Rectal smooth muscle tissue (tissue), 1 donor: Measurements from ENCODE around the gene C3.
A peak's percentile ranks its signal among the peaks of the same experiment; 100 is the strongest.

Source experiments
- H3K27ac ChIP-seq: one replicate; pipeline ENCODE4 v1.7.0; 2013; ENCODE audit warnings: low read depth, low read length, inconsistent platforms
- H3K27me3 ChIP-seq: one replicate; pipeline ENCODE4 v1.7.0; 2013; ENCODE audit warnings: low read length; ENCODE audit not compliant: control insufficient read depth, insufficient read depth
- H3K36me3 ChIP-seq: one replicate; pipeline ENCODE4 v1.7.0; 2013; ENCODE audit warnings: low read length; ENCODE audit not compliant: control insufficient read depth, insufficient read depth
- H3K4me1 ChIP-seq: one replicate; pipeline ENCODE4 v1.7.0; 2013; ENCODE audit warnings: low read length; ENCODE audit not compliant: control insufficient read depth, insufficient read depth
- H3K4me3 ChIP-seq: one replicate; pipeline ENCODE4 v1.7.0; 2013; ENCODE audit warnings: low read length
- H3K9ac ChIP-seq: one replicate; pipeline ENCODE4 v1.7.0; 2013; ENCODE audit warnings: low read length

The C3 gene

DNA sequence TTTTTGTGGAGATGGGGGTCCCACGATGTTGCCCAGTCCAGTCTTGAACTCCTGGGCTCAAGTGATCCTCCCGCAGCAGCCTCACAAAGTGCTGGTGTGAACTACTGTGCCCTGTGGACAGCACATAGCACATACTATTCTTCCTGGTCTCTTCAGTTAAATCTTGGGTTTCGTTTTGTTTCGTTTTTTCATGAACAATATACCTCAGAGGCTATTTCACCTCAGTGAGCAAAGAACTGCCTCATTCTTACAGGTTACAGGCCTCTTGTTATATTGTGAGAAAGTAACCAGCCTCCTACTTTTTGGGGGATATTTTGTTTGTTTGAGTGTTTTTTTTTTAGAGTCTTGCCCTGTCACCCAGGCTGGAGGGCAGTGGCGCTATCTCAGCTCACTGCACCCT is 1.3 kb upstream of the C3 start:
- H3K9ac ChIP-seq = no peak overlapping the region
- no peak overlapping the region for H3K27ac ChIP-seq
- H3K36me3 ChIP-seq = no peaks in the 10 kb centered on the region
- H3K27me3 ChIP-seq = no peaks in the 10 kb centered on the region
- no peak overlapping the region for H3K4me3 ChIP-seq
- no peaks in the 10 kb centered on the region for H3K4me1 ChIP-seq

DNA sequence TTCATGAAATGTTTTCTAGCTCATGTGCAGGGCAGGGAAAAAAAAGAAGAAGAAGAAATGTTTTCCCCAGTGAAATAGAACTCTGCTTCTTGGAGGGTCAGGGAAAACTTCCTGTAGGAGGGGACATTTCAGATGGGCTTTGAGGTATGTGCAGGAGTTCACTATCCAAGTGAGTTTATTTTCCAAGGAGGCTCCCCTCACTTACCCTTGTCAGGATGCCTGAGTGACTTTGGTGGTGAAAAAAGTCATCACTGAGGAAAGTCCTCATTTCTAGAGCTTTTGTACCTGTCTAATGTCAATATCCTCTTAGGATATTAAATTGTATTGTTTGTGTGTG is 656 bp upstream of the C3 start:
- no peaks in the 10 kb centered on the region for H3K4me1 ChIP-seq
- H3K27me3 ChIP-seq = no peaks in the 10 kb centered on the region
- H3K4me3 ChIP-seq = no peak overlapping the region
- no peaks in the 10 kb centered on the region for H3K36me3 ChIP-seq
- peak overlapping the region; percentile 42 for H3K27ac ChIP-seq
- H3K9ac ChIP-seq = no peak overlapping the region

DNA sequence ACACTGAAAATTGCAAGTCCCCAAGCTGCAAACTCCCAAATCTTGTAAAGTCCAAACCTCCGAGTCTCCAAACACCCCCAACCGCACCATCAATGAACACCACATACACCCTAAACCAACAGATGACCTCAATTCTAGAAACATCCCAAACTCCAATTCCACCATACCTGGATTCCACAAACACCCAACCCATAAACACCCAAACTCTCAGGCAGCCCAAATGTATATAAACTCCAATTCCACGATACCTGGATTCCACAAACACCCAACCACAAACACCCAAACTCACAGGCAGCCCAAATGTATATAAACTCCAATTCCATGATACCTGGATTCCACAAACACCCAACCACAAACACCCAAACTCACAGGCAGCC is 470 bp downstream of the C3 start:
- Histone ChIP-seq H3K27ac (no peak overlapping the region), H3K4me1 (no peaks in the 10 kb centered on the region), H3K36me3 (no peaks in the 10 kb centered on the region), H3K9ac (no peak overlapping the region), H3K27me3 (no peaks in the 10 kb centered on the region), H3K4me3 (peak overlapping the region; percentile 37)

DNA sequence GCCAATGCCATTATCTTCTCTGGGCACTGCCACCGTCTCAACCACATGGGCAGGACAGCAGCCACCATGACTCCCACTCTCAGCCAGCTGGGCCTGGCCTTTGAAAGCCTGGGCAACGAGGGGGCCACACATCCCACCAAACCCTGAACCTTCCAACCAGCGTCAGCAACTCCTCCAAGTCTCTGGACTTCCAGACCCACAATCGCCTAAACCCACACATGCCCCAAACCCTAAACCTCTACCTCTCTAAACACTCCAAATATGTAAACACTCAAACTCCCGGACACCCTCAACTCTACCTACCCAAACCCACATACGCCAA is 949 bp downstream of the C3 start:
- H3K27me3 ChIP-seq = no peaks in the 10 kb centered on the region
- H3K36me3 ChIP-seq = no peaks in the 10 kb centered on the region
- H3K27ac ChIP-seq = no peak overlapping the region
- no peak overlapping the region for H3K9ac ChIP-seq
- H3K4me1 ChIP-seq = no peaks in the 10 kb centered on the region
- H3K4me3 ChIP-seq = peak overlapping the region; percentile 37

DNA sequence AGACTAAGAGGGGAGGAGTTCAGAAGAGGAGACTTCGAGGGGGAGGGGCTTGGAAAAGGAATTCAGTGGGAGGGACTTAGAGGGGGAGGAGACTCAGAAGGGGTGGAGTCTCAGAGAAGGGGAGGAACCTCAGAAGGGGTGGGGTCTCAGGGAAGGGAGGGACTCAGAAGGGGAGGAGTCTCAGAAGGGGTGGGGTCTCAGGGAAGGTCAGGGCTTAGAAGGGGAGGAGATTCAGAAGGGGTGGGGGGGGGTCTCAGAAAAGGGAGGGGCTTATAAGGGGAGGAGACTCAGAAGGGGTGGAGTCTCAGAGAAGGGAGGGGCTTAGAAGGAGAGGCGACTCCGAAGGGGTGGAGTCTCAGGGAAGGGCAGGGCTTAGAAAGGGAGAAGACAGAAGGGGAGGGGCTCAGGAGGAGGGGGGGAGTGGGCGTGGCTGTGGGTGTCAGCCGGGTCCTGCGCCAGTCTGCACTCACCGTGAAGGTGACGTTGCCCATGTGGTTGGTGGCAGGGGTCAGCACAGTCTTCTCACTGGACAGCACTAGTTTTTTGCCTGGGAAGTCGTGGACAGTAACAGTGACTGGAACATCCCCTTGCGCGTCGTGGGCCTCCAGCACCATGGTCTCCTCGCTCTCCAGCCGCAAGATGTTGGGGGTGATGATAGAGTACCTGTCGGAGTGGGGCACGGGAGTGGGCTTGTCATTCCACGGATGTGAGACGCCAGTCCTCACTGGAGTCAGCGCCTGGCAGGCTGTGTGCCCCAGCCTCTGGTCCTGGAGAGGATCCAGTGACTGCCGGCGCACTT is 1.5 kb downstream of the C3 start:
- Histone ChIP-seq H3K4me3 (peak overlapping the region; percentile 37), H3K27ac (no peak overlapping the region), H3K4me1 (no peaks in the 10 kb centered on the region), H3K36me3 (no peaks in the 10 kb centered on the region), H3K9ac (no peak overlapping the region), H3K27me3 (no peaks in the 10 kb centered on the region)

DNA sequence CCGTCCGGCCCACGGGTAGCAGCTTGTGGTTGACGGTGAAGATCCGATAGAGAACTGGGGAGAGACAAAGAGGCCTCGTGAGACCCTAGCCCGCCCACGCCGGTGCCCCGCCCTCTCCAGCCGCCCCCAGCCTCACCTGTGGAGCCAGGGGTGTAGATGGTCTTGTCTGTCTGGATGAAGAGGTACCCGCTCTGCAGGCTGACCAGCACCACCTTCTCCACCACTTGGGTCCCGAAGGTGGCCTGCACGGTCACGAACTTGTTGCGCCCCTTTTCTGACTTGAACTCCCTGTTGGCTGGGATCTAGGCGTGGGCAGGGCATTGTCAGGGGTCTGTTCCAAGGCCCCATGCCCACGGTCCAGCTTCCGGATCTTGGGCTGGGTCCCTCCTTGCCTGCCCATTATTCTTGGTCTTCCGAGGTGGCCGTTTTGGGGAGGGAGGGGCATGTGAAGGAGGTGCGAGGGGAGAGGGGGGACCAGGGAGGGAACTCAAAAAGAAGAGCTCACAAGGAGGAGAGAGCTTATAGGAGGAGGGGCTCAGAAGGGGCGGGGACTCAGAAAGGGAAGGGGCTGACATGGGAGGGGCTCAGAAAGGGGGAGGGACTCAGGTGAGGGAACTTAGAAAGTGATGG is 2.2 kb downstream of the C3 start:
- no peaks in the 10 kb centered on the region for H3K36me3 ChIP-seq
- no peaks in the 10 kb centered on the region for H3K4me1 ChIP-seq
- no peak overlapping the region for H3K4me3 ChIP-seq
- H3K27ac ChIP-seq = no peak overlapping the region
- no peak overlapping the region for H3K9ac ChIP-seq
- no peaks in the 10 kb centered on the region for H3K27me3 ChIP-seq

DNA sequence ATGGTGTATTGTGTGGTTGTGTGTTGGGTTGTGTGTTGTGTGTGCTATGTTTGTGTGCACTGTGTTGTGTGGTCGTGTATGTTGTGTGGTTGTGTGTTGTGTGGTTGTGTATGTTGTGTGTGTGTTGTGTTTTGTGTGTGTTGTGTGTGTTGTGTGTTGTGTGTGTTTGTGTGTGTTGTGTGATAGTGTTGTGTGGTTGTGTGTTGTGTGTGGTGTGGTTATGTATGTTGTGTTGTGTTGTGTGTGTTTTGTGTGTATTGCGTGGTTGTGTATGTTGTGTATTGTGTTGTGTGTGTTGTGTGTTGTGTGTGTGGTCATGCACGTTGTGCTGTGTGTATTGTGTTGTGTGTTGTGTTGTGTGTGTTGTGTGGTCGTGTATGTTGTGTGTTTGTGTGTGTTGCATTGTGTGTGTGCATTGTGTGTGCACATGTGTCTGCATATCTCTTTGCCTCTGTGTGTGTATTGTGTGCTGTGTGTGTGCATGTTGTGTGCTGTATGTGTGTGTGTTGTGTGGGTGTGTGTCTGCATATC is 2.9 kb downstream of the C3 start:
- no peaks in the 10 kb centered on the region for H3K4me1 ChIP-seq
- no peak overlapping the region for H3K9ac ChIP-seq
- H3K27me3 ChIP-seq = no peaks in the 10 kb centered on the region
- H3K4me3 ChIP-seq = no peak overlapping the region
- no peak overlapping the region for H3K27ac ChIP-seq
- no peaks in the 10 kb centered on the region for H3K36me3 ChIP-seq

DNA sequence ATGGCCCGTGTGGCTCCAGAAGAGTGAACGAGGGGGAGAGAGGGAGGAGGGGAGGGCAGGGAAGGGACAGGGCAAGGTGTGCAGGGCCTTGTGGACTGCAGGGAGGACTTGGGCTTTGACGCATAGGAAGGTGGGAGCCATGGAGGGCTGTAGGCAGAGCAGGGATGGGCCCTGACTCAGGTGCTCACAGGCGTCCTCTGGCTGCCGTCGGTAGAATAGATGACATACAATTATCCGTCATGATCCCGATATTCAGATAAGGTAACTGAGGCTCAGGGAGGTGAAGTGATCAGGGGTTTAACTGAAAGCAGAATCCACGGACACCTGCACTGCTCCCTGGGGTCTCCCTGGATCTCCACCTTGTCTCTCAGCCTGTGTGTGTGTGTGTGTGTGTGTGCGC is 3.4 kb downstream of the C3 start:
- Histone ChIP-seq H3K4me3 (no peak overlapping the region), H3K36me3 (no peaks in the 10 kb centered on the region), H3K4me1 (no peaks in the 10 kb centered on the region), H3K9ac (no peak overlapping the region), H3K27ac (no peak overlapping the region), H3K27me3 (no peaks in the 10 kb centered on the region)

DNA sequence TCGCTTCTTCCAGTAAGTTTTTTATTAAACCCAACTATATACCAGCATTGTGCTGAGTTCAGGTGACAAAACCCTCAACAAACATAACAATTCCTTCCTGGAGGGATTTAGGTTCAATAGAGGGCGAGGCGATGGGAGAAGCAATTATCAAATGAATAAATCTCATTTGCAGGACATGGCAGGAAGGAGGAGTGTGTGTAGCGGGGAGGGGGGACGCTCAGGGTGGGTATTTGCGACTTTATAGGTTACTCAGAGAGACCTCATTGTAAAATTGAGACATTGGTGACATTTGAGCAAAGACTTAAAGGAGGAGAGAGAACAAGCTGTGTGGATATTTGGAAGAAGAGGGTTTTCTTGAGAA is 3.9 kb downstream of the C3 start:
- no peak overlapping the region for H3K9ac ChIP-seq
- no peak overlapping the region for H3K27ac ChIP-seq
- H3K27me3 ChIP-seq = no peaks in the 10 kb centered on the region
- H3K4me1 ChIP-seq = no peaks in the 10 kb centered on the region
- no peaks in the 10 kb centered on the region for H3K36me3 ChIP-seq
- H3K4me3 ChIP-seq = no peak overlapping the region

DNA sequence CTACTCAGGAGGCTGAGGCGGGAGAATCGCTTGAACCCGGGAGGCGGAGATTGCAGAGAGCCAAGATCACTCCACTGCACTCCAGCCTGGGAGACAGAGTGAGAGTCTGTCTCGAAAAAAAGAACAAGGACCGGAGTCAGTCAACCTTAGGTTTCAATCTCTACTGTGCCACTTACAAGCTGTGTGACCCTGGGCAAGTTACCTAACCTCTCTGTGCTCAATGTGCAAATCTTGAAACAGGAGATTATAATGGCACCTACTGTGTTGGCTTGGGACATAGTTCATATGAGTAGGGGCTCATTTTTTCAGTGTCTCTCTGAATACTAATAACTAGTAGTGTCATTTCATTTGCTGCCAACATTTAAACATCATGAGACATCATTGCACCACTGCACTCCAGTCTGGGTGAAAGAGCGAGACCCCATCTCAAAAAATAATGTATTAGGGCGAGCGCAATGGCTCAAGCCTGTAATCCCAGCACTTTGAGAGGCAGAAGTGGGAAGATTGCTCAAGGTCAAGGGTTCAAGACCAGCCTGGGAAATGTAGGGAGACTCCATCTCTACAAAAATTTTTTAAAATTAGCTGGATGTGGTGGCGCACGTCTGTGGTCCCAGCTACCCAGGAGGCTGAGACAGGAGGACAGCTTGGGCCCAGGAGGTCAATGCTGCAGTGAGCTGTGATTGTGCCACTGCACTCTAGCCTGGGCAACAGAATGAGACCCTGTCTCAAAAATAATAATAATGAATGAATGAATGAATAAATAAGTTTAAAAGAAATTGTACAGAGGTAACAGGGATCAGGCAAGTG is 5.5 kb downstream of the C3 start:
- H3K36me3 ChIP-seq = no peaks in the 10 kb centered on the region
- no peak overlapping the region for H3K27ac ChIP-seq
- no peaks in the 10 kb centered on the region for H3K4me1 ChIP-seq
- no peaks in the 10 kb centered on the region for H3K27me3 ChIP-seq
- H3K4me3 ChIP-seq = no peak overlapping the region
- H3K9ac ChIP-seq = no peak overlapping the region

DNA sequence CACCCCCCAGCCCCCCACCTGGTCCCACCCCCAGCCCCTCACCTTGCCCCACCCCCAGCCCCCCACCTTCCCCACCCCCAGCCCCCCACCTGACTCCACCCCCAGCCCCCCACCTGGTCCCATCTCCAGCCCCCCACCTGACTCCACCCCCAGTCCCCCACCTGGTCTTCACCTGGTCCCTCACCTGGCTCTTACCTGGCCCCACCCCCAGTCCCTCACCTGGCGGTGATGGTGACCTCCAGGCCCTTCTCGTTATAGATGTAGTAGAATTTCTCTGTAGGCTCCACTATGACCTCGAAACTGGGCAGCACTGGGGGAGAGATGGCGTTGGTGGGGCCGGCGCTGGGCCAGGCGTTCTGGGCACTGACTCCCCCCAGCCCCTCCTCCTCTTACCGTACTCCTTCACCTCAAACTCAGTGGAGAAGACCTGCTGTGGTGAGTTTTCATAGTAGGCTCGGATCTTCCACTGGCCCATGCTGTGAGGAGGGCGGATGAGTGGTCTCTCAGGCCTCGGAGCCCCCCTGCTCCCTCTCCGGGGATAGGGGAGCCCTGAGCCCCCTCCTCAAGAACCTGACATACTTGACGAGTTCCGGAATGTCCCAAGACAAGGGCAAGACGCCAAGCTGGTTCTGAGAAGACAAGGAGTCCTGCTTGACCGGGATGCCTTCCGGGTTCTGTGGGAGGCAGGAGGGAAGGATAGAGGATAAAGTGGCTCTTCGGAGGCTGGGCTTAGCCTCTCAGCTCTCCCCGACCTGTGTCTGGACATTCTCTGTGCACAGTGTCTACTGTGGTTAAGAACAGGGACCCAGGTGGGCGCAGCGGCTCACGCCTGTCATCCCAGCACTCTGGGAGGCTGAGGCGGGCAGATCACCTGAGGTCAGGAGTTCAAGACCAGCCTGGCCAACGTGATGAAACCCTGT is 6.4 kb downstream of the C3 start:
- H3K36me3 ChIP-seq = no peaks in the 10 kb centered on the region
- H3K27me3 ChIP-seq = no peaks in the 10 kb centered on the region
- H3K9ac ChIP-seq = no peak overlapping the region
- H3K4me1 ChIP-seq = no peaks in the 10 kb centered on the region
- H3K27ac ChIP-seq = no peak overlapping the region
- H3K4me3 ChIP-seq = no peak overlapping the region
